Endodermal cell (in vitro differentiated cells): Measurements from ENCODE around the gene CYB5D1. TPM values are rescaled to one million over a fixed set of nuclear protein-coding genes. Genes with fewer than 3 reads are reported as not detected.
"Not testable (repeated sequence)": the region's sequence is repeated elsewhere in the genome, so short reads cannot be mapped to it uniquely, and the experiment has no call there.

Experiments
- DNase-seq: peaks from one replicate; pipeline ENCODE4 v3.0.0-alpha.2; 2017
- H3K27ac ChIP-seq: 2 replicates; pipeline ENCODE4 v1.5.1; 2013; ENCODE audit warnings: mild to moderate bottlenecking, low read depth, low read length, moderate library complexity
- H3K27me3 ChIP-seq: 2 replicates; pipeline ENCODE4 v1.6.1; 2013; ENCODE audit warnings: mild to moderate bottlenecking, low read length, moderate library complexity; ENCODE audit not compliant: insufficient read depth, control insufficient read depth, poor library complexity, severe bottlenecking
- H3K36me3 ChIP-seq: 2 replicates; pipeline ENCODE4 v1.7.0; 2013; ENCODE audit warnings: mild to moderate bottlenecking, low read length, moderate library complexity; ENCODE audit not compliant: control insufficient read depth, insufficient read depth
- H3K4me1 ChIP-seq: one replicate; pipeline ENCODE4 v1.7.0; 2013; ENCODE audit warnings: low read length; ENCODE audit not compliant: control insufficient read depth, insufficient read depth
- H3K4me3 ChIP-seq: 2 replicates; pipeline ENCODE4 v1.5.1; 2013; ENCODE audit warnings: mild to moderate bottlenecking, low read length, moderate library complexity
- H3K9ac ChIP-seq: 2 replicates; pipeline ENCODE4 v1.6.1; 2013; ENCODE audit warnings: mild to moderate bottlenecking, low read length, moderate library complexity; ENCODE audit not compliant: poor library complexity, severe bottlenecking; ENCODE audit errors: extremely low read depth
- H3K9me3 ChIP-seq: 2 replicates; pipeline ENCODE4 v1.6.1; 2013; ENCODE audit warnings: mild to moderate bottlenecking, low read length, moderate library complexity; ENCODE audit not compliant: control insufficient read depth
- H3K27ac Mint-ChIP-seq: 2 replicates; pipeline ENCODE4 v1.8.0; 2020; ENCODE audit warnings: mixed read lengths
- H3K27me3 Mint-ChIP-seq: 2 replicates; pipeline ENCODE4 v1.8.0; 2021; ENCODE audit warnings: mild to moderate bottlenecking, mixed read lengths; ENCODE audit not compliant: insufficient read depth
- H3K36me3 Mint-ChIP-seq: 2 replicates; pipeline ENCODE4 v1.8.0; 2020; ENCODE audit warnings: low read depth, mixed read lengths
- H3K4me1 Mint-ChIP-seq: 2 replicates; pipeline ENCODE4 v1.8.0; 2020; ENCODE audit warnings: mixed read lengths
- H3K4me3 Mint-ChIP-seq: 2 replicates; pipeline ENCODE4 v1.8.0; 2020; ENCODE audit warnings: mild to moderate bottlenecking, moderate library complexity, mixed read lengths
- H3K9me3 Mint-ChIP-seq: 2 replicates; pipeline ENCODE4 v1.8.0; 2020; ENCODE audit warnings: mild to moderate bottlenecking, mixed read lengths
- CTCF ChIP-seq: fragments of 200-600 bp; sonication (generic); conservative IDR thresholded peaks from 2 replicates; pipeline ENCODE4 v1.5.0; 2021; ENCODE audit warnings: antibody characterized with exemption, mild to moderate bottlenecking
- WGBS, 2 experiments: methylation state at CpG; one replicate each; pipeline versions ENCODE4 v1.1.5 to v1.1.7; 2013; ENCODE audit warnings: missing lambda C conversion rate in 2 of 2, mixed read lengths in 1 of 2; ENCODE audit not compliant: insufficient coverage in 1 of 2, insufficient read length in 1 of 2; 5-methylcytosine and 5-hydroxymethylcytosine counted together
- long read RNA-seq, 4 experiments: library from polyadenylated mRNA in 2 of 4; library from RNA in 1 of 4; library from capped mRNA in 1 of 4; stranded (forward) in 3 of 4; unstranded in 1 of 4; transcript quantifications; one replicate each; pipeline ENCODE4 v2.0.0, GENCODE V29; 2020 to 2021; ENCODE audit warnings: inconsistent platforms in 1 of 4
- polyA plus RNA-seq, 2 experiments: library from polyadenylated mRNA; stranded (reverse); fragments of 50-300 nt; gene quantifications; one replicate each; pipeline ENCODE4 v1.2.3, GENCODE V29; 2013
- total RNA-seq, 2 donors: library from RNA; stranded (reverse); fragmentation: NEBNext Ultra II Directional in 1 of 2; extraction: Animal tissue kit (Norgen Biotek cat#: 25700) in 1 of 2; gene quantifications; 2 replicates in 1 of 2; 3 replicates in 1 of 2; pipeline ENCODE4 v1.2.1, GENCODE V29; 2021

CYB5D1 gene
- total RNA-seq = 10 to 100 TPM; 10.6 to 12.9 TPM
- polyA plus RNA-seq (2013, experiment 1 of 2) = 10.5 TPM
- 8.3 TPM for polyA plus RNA-seq (2013, experiment 2 of 2)
- long read RNA-seq, experiment 1, partial matches to known transcripts = 0 of 3 reads
- long read RNA-seq, experiment 1, other reads (novel, unspliced or antisense) = 0 of 3 reads
- long read RNA-seq, experiment 2, transcript CYB5D1-201 (4 exons, 3,509 nt) = major isoform, 10 of 15 reads
- long read RNA-seq, experiment 2, partial matches to known transcripts = 1 of 15 reads
- long read RNA-seq, experiment 2, other reads (novel, unspliced or antisense) = 2 of 15 reads
- long read RNA-seq, experiment 3, transcript CYB5D1-201 (4 exons, 3,509 nt) = major isoform, 11 of 16 reads
- long read RNA-seq, experiment 3, partial matches to known transcripts = 0 of 16 reads
- long read RNA-seq, experiment 3, other reads (novel, unspliced or antisense) = 0 of 16 reads
- long read RNA-seq, experiment 4, partial matches to known transcripts = 0 of 3 reads
- long read RNA-seq, experiment 4, other reads (novel, unspliced or antisense) = 2 of 3 reads

DNA sequence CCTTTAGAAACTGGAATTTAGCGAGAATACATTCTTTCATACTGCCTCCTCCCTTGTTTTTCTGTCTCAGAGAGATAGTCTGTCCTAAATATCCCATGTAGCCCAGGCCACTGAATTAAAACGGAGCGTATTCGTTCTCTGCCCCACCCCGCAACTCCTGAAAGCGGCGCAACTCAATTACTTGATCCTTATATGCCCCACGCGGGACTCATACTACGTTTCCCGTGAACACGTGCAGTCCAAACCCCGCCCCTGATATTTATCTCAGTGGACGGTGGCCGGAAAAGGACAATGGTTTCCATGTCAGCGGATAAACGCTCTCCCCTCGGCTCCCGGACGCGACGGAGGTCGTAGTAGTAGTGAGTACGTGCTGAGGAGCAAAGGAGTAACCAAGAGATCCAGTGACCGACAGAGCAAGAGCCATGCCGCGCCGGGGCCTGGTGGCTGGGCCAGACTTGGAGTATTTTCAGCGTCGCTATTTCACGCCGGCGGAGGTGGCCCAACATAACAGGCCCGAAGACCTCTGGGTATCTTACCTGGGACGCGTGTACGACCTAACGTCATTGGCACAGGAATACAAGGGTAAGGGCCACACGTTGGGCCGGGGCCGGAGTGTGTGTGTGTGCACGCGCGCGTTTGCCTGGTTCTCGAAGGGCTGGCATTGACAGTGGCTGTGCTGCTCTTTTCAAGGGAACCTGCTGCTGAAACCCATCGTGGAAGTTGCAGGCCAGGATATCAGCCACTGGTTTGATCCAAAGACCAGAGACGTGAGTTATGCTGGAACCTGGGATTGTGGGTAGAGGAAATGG lies at the start of gene CYB5D1:
Gene CYB5D1, plus strand, starts transcription at position 291 of the 809 bp plus-strand sequence. Its CDS starts 132 bp downstream, at position 423.
- no peak within 1 kb of the TSS for H3K27ac Mint-ChIP-seq
- peaks cover 25% of the 10 kb centered on the region for H3K27me3 Mint-ChIP-seq
- no peaks in the 10 kb centered on the region for H3K9me3 ChIP-seq
- peak within 1 kb of the TSS; percentile 83 for H3K9ac ChIP-seq
- H3K4me1 Mint-ChIP-seq = peaks cover 16% of the 10 kb centered on the region
- WGBS, 2 experiments = 2 to 4% methylated on average over 30 to 48 of the region's 48 CpGs
- peak within 1 kb of the TSS; percentile 93 for H3K4me3 ChIP-seq
- H3K9me3 Mint-ChIP-seq = no peaks in the 10 kb centered on the region
- no peaks in the 10 kb centered on the region for H3K27me3 ChIP-seq
- peaks cover 24% of the 10 kb centered on the region for H3K36me3 Mint-ChIP-seq
- H3K36me3 ChIP-seq = peaks cover 36% of the 10 kb centered on the region
- no peak within 1 kb of the TSS for H3K4me3 Mint-ChIP-seq
- peak within 1 kb of the TSS; percentile 96 for H3K27ac ChIP-seq
- DNase-seq = peak; percentile 97
- no peak for TF ChIP-seq CTCF
- H3K4me1 ChIP-seq = no peaks in the 10 kb centered on the region

- H3K27me3 Mint-ChIP-seq = peaks cover 18% of the 10 kb centered on the region
- Histone ChIP-seq H3K9me3 (no peaks in the 10 kb centered on the region), H3K9ac (no peak overlapping the region), H3K27me3 (no peaks in the 10 kb centered on the region), H3K36me3 (no peaks in the 10 kb centered on the region), H3K27ac (no peak overlapping the region), H3K4me1 (no peaks in the 10 kb centered on the region), H3K4me3 (no peak overlapping the region)
- no peaks in the 10 kb centered on the region for H3K9me3 Mint-ChIP-seq
- no peak overlapping the region for H3K4me3 Mint-ChIP-seq
- TF ChIP-seq CTCF = no peak
- no peaks in the 10 kb centered on the region for H3K36me3 Mint-ChIP-seq
- 73 to 87% methylated on average over 5 to 11 of the region's 11 CpGs for WGBS, 2 experiments
- no peak overlapping the region for H3K27ac Mint-ChIP-seq
- DNase-seq = peak; percentile 38
- H3K4me1 Mint-ChIP-seq = peaks cover 4% of the 10 kb centered on the region
Measured at GRCh38 chr17:7809086-7809790, 48.6 kb upstream of the CYB5D1 start.

DNA sequence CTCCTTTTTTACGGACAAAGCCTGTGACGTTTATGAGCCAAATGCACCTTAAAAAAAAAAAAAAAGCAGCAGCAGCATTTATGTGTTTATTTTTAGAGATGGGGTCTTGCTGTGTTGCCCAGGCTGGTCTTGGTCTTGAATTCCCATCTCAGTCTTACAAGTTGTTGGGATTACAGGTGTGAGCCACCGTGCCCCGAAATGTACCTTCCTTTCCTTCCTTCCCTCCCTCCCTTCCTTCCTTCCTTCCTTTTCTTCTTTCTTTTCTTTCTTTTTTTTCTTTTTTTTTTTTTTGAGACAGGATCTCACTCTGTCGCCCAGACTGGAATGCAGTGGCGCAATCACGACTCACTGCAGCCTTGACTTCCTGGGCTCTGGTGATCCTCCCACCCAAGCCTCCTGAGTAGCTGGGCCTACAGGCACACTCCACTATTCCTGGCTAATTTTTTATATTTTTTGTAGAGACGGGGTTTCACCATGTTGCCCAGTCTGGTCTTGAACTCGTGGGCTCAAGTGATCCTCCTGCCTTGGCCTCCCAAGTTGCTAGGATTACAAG lies 47.9 kb upstream of the CYB5D1 start:
- not testable (repeated sequence) for H3K36me3 Mint-ChIP-seq, H3K27ac Mint-ChIP-seq, H3K4me3 Mint-ChIP-seq, H3K27me3 ChIP-seq, H3K9me3 Mint-ChIP-seq, H3K4me1 ChIP-seq, H3K27ac ChIP-seq, H3K9ac ChIP-seq, H3K36me3 ChIP-seq, H3K4me1 Mint-ChIP-seq, H3K9me3 ChIP-seq, DNase-seq, H3K4me3 ChIP-seq
- peaks cover 16% of the 10 kb centered on the region for H3K27me3 Mint-ChIP-seq
- 91 to 97% methylated on average over 9 of the region's 9 CpGs for WGBS, 2 experiments
